HEK293 (cell line): ENCODE data around the gene ELAC2.

Experiments
- CTCF ChIA-PET: fragments of 350-600 bp; formaldehyde crosslinking; extraction: SDS; loops from one replicate; lab custom pipeline; 2021; ENCODE audit warnings: antibody characterized with exemption; lab: Yijun Ruan, JAX
- POLR2A ChIA-PET: fragments of 300-600 bp; formaldehyde crosslinking; extraction: SDS; loops from one replicate; lab custom pipeline; 2020; ENCODE audit warnings: antibody characterized with exemption, inconsistent platforms; lab: Yijun Ruan, JAX
- H3K27ac ChIP-seq: fragments of 200-500 bp; sonication (Bioruptor generic); 2 replicates; pipeline ENCODE4 v1.5.1; 2014; ENCODE audit warnings: low read depth, low read length, control low read depth, inconsistent platforms; ENCODE audit errors: extremely low read depth
- H3K36me3 ChIP-seq, 2 experiments: fragments of 200-500 bp in 1 of 2; sonication (Bioruptor generic) in 1 of 2; 1 replicate in 1 of 2; 2 replicates in 1 of 2; pipeline ENCODE4 v1.5.1; 2014 to 2017; ENCODE audit warnings: inconsistent platforms in 2 of 2, low read length in 2 of 2; ENCODE audit not compliant: control insufficient read depth in 2 of 2, insufficient read depth in 1 of 2
- H3K4me1 ChIP-seq: fragments of 200-500 bp; sonication (Bioruptor generic); 2 replicates; pipeline ENCODE4 v1.5.1; 2014; ENCODE audit warnings: mild to moderate bottlenecking, low read length, inconsistent platforms; ENCODE audit not compliant: control insufficient read depth, insufficient read depth
- H3K4me3 ChIP-seq: 2 replicates; pipeline ENCODE4 v1.5.1; 2011; ENCODE audit warnings: low read depth, mild to moderate bottlenecking, control low read depth, low read length, moderate library complexity
- H3K9me3 ChIP-seq: fragments of 200-500 bp; sonication (Bioruptor generic); 2 replicates; pipeline ENCODE4 v1.5.1; 2014; ENCODE audit warnings: low read depth, low read length, inconsistent platforms; ENCODE audit not compliant: control insufficient read depth, insufficient read depth
- FEZF1 ChIP-seq: fragments of 450-650 bp; formaldehyde crosslinking; IDR thresholded peaks from 2 replicates; pipeline ENCODE4 v1.5.1; 2016; ENCODE audit warnings: missing biosample characterization, missing genetic modification characterization
- HOXA7 ChIP-seq: sonication (generic); formaldehyde crosslinking; IDR thresholded peaks from 2 replicates; pipeline ENCODE4 v1.8.1; 2022; ENCODE audit warnings: missing genetic modification reagents, borderline replicate concordance
- KLF7 ChIP-seq: fragments of 450-650 bp; formaldehyde crosslinking; IDR thresholded peaks from 2 replicates; pipeline ENCODE4 v1.5.1; 2016; ENCODE audit warnings: missing biosample characterization, missing genetic modification characterization, borderline replicate concordance
- KLF8 ChIP-seq: fragments of 450-650 bp; formaldehyde crosslinking; IDR thresholded peaks from 2 replicates; pipeline ENCODE4 v1.5.1; 2016; ENCODE audit warnings: missing biosample characterization, missing genetic modification characterization
- MZF1 ChIP-seq: fragments of 450-650 bp; formaldehyde crosslinking; IDR thresholded peaks from 2 replicates; pipeline ENCODE4 v1.5.1; 2017; ENCODE audit warnings: missing biosample characterization, missing genetic modification characterization, borderline replicate concordance
- OSR2 ChIP-seq: fragments of 450-650 bp; formaldehyde crosslinking; IDR thresholded peaks from 2 replicates; pipeline ENCODE4 v1.5.1; 2016; ENCODE audit warnings: missing biosample characterization, missing genetic modification characterization
- TCF7L2 ChIP-seq: IDR thresholded peaks from 2 replicates; pipeline ENCODE4 v1.6.1; 2011; ENCODE audit warnings: low read depth, mild to moderate bottlenecking, inconsistent platforms, low read length, moderate library complexity, borderline replicate concordance
- YY1 ChIP-seq: fragments of 450-650 bp; formaldehyde crosslinking; IDR thresholded peaks from 2 replicates; pipeline ENCODE4 v1.5.1; 2018; ENCODE audit warnings: missing biosample characterization, missing genetic modification characterization
- ZBTB7A ChIP-seq: fragments of 450-650 bp; formaldehyde crosslinking; IDR thresholded peaks from 2 replicates; pipeline ENCODE4 v1.5.1; 2016; ENCODE audit warnings: low read depth, missing biosample characterization, missing genetic modification characterization
- ZBTB8A ChIP-seq: fragments of 450-650 bp; formaldehyde crosslinking; IDR thresholded peaks from 2 replicates; pipeline ENCODE4 v1.5.1; 2016; ENCODE audit warnings: missing biosample characterization, missing genetic modification characterization
- ZFHX2 ChIP-seq: fragments of 450-650 bp; formaldehyde crosslinking; conservative IDR thresholded peaks from 2 replicates; pipeline ENCODE4 v1.5.1; 2016; ENCODE audit warnings: missing biosample characterization, missing genetic modification characterization
- ZFP3 ChIP-seq: fragments of 450-650 bp; formaldehyde crosslinking; IDR thresholded peaks from 2 replicates; pipeline ENCODE4 v1.5.1; 2016; ENCODE audit warnings: low read depth, missing biosample characterization, missing genetic modification characterization
- ZNF19 ChIP-seq: fragments of 450-650 bp; formaldehyde crosslinking; IDR thresholded peaks from 2 replicates; pipeline ENCODE4; 2016; ENCODE audit warnings: missing biosample characterization, missing genetic modification characterization, low read depth
- ZNF239 ChIP-seq: fragments of 450-650 bp; formaldehyde crosslinking; IDR thresholded peaks from 2 replicates; pipeline ENCODE4 v1.5.1; 2016; ENCODE audit warnings: missing biosample characterization, missing genetic modification characterization
- ZNF24 ChIP-seq: fragments of 450-650 bp; formaldehyde crosslinking; IDR thresholded peaks from 2 replicates; pipeline ENCODE4 v1.5.1; 2016; ENCODE audit warnings: missing biosample characterization, missing genetic modification characterization
- ZNF510 ChIP-seq: fragments of 450-650 bp; formaldehyde crosslinking; IDR thresholded peaks from 2 replicates; pipeline ENCODE4 v1.5.1; 2018; ENCODE audit warnings: mild to moderate bottlenecking, missing genetic modification characterization, missing biosample characterization; ENCODE audit not compliant: insufficient replicate concordance
- ZNF514 ChIP-seq: fragments of 450-650 bp; formaldehyde crosslinking; IDR thresholded peaks from 2 replicates; pipeline ENCODE4 v1.5.1; 2016; ENCODE audit warnings: missing biosample characterization, missing genetic modification characterization
- ZNF529 ChIP-seq: fragments of 450-650 bp; formaldehyde crosslinking; IDR thresholded peaks from 2 replicates; pipeline ENCODE4 v1.5.1; 2017; ENCODE audit warnings: missing genetic modification characterization, missing biosample characterization; ENCODE audit not compliant: insufficient replicate concordance
- ZNF596 ChIP-seq: fragments of 450-650 bp; IDR thresholded peaks from 2 replicates; pipeline ENCODE4 v1.5.0; 2018; ENCODE audit warnings: missing biosample characterization, mild to moderate bottlenecking, missing genetic modification characterization, moderate library complexity
- ZNF664 ChIP-seq: fragments of 450-650 bp; formaldehyde crosslinking; IDR thresholded peaks from 2 replicates; pipeline ENCODE4 v1.5.1; 2016; ENCODE audit warnings: missing biosample characterization, missing genetic modification characterization
- ZNF76 ChIP-seq: fragments of 450-650 bp; formaldehyde crosslinking; IDR thresholded peaks from 2 replicates; pipeline ENCODE4; 2016; ENCODE audit warnings: low read depth, missing biosample characterization, missing genetic modification characterization, borderline replicate concordance
- ZNF785 ChIP-seq: fragments of 450-650 bp; formaldehyde crosslinking; IDR thresholded peaks from 2 replicates; pipeline ENCODE4 v1.5.1; 2016; ENCODE audit warnings: missing biosample characterization, missing genetic modification characterization
- ZNF843 ChIP-seq: fragments of 450-650 bp; formaldehyde crosslinking; IDR thresholded peaks from 2 replicates; pipeline ENCODE4 v1.5.1; 2016; ENCODE audit warnings: missing biosample characterization, missing genetic modification characterization
- TF ChIP-seq, protein P1 (sequence below): fragments of 450-650 bp; formaldehyde crosslinking; IDR thresholded peaks from 2 replicates; pipeline ENCODE4 v1.5.1; 2016; ENCODE audit warnings: missing biosample characterization, missing genetic modification characterization
- TF ChIP-seq, protein P2 (sequence below): fragments of 450-650 bp; formaldehyde crosslinking; IDR thresholded peaks from 2 replicates; pipeline ENCODE4; 2016; ENCODE audit warnings: missing biosample characterization, missing genetic modification characterization

The ELAC2 gene

GRCh38 chr17:12964840-12965239, 53.0 kb downstream of the ELAC2 start:
- peaks cover 0 to 7% of the 10 kb centered on the region in 2 experiments; a peak in 2 of 3 replicates for H3K36me3 ChIP-seq
- no peak overlapping the region for H3K4me3 ChIP-seq
- no peak overlapping the region for H3K27ac ChIP-seq
- POLR2A ChIA-PET: no interaction called here
- CTCF ChIA-PET: no interaction called here
- no peak for TF ChIP-seq TCF7L2
- TF ChIP-seq ZNF19 (tag by site-specific recombination): no peak
- no peak for TF ChIP-seq ZNF785 (tag by site-specific recombination)
- TF ChIP-seq ZNF76 (tag by site-specific recombination): no peak
- no peak for TF ChIP-seq ZNF239
- TF ChIP-seq YY1: no peak
- TF ChIP-seq ZBTB8A (tag by site-specific recombination): no peak
- H3K4me1 ChIP-seq: no peaks in the 10 kb centered on the region
- no peaks in the 10 kb centered on the region for H3K9me3 ChIP-seq

GRCh38 chr17:12964162-12964561, 53.7 kb downstream of the ELAC2 start:
- CTCF ChIA-PET: no interaction called here
- no peak overlapping the region for H3K4me3 ChIP-seq
- no peaks in the 10 kb centered on the region for H3K9me3 ChIP-seq
- POLR2A ChIA-PET: no interaction called here
- no peak overlapping the region for H3K27ac ChIP-seq
- TF ChIP-seq, protein P1, sequence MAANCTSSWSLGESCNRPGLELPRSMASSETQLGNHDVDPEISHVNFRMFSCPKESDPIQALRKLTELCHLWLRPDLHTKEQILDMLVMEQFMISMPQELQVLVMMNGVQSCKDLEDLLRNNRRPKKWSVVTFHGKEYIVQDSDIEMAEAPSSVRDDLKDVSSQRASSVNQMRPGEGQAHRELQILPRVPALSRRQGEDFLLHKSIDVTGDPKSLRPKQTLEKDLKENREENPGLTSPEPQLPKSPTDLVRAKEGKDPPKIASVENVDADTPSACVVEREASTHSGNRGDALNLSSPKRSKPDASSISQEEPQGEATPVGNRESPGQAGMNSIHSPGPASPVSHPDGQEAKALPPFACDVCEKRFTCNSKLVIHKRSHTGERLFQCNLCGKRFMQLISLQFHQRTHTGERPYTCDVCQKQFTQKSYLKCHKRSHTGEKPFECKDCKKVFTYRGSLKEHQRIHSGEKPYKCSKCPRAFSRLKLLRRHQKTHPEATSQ (tag by site-specific recombination): no peak
- TF ChIP-seq ZNF843 (tag by site-specific recombination) (no peak), MZF1 (tag by site-specific recombination) (no peak), ZNF24 (no peak), OSR2 (no peak), FEZF1 (tag by site-specific recombination) (no peak), ZBTB7A (tag by site-specific recombination) (no peak), KLF8 (tag by site-specific recombination) (no peak), ZNF664 (tag by site-specific recombination) (no peak), ZNF529 (tag by site-specific recombination) (no peak), ZNF514 (no peak), KLF7 (tag by site-specific recombination) (no peak), HOXA7 (CRISPR knock-in tag) (no peak), ZFP3 (tag by site-specific recombination) (no peak), ZFHX2 (tag by site-specific recombination) (no peak), ZNF510 (tag by site-specific recombination) (no peak), ZNF596 (no peak)
- TF ChIP-seq, protein P2, sequence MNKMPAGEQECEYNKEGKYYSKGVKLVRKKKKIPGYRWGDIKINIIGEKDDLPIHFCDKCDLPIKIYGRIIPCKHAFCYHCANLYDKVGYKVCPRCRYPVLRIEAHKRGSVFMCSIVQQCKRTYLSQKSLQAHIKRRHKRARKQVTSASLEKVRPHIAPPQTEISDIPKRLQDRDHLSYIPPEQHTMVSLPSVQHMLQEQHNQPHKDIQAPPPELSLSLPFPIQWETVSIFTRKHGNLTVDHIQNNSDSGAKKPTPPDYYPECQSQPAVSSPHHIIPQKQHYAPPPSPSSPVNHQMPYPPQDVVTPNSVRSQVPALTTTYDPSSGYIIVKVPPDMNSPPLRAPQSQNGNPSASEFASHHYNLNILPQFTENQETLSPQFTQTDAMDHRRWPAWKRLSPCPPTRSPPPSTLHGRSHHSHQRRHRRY (tag by site-specific recombination): no peak
- H3K36me3 ChIP-seq: peaks cover 0 to 14% of the 10 kb centered on the region in 2 experiments; a peak in 2 of 3 replicates
- H3K4me1 ChIP-seq: no peaks in the 10 kb centered on the region
